BE2C (cell line): ENCODE results near the gene ANKRD11.

Experiments used
- DNase-seq: peaks from one replicate; pipeline ENCODE4 v3.0.0-alpha.2; 2020
- H3K27me3 ChIP-seq: fragments of 250-450 bp; sonication (Bioruptor Pico); 2 replicates; pipeline ENCODE4 v1.5.1; 2020; ENCODE audit warnings: mild to moderate bottlenecking
- H3K36me3 ChIP-seq: fragments of 250-450 bp; sonication (Bioruptor Pico); 2 replicates; pipeline ENCODE4 v1.5.1; 2020; ENCODE audit warnings: mild to moderate bottlenecking
- H3K4me1 ChIP-seq: fragments of 250-450 bp; sonication (Bioruptor Pico); 2 replicates; pipeline ENCODE4 v1.5.1; 2020
- H3K4me3 ChIP-seq: 2 replicates; pipeline ENCODE4 v1.5.1; 2011; ENCODE audit warnings: low read depth, low read length
- H3K9me3 ChIP-seq: fragments of 250-450 bp; sonication (Bioruptor Pico); 2 replicates; pipeline ENCODE4 v1.5.1; 2020
- TF ChIP-seq, protein P1 (sequence below): IDR thresholded peaks from 2 replicates; pipeline ENCODE4 v1.5.1; 2012; ENCODE audit warnings: mild to moderate bottlenecking, low read depth, low read length

Gene ANKRD11

DNA sequence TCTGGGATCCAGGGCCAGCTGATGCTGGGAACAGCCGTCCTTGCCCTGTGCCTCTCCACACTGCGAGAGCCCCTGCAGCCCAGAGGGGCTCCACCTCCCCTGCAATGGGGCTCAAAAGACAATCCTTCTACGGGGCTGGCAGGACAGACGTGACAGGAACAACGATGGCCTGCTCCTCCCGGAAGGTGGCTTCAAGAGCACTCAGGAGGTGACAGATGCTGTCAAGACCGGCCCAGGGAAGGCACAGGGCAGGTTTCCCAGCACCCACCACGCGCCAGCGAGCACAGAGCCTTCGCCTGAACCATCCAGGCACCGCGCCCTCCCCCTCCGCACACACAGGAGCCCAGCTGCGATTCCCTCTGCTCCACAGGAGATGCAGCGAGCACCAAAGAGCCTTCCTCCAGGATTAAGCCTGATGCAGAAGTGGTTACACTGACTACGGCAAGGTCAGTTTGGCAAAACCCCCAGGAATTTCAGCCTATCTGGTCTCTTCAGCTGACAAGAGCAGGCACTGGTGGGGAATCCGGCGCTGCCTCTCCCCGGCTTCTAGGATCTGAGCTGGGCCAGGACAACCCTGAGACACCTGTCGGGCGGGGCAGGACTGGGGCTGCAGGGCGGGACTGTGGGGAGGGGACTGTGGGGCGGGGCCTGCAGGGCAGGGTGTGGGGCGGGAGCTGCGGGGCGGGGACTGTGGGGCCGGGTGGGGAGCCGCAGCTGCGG, 169.4 kb downstream of the ANKRD11 start:
- TF ChIP-seq, protein P1, sequence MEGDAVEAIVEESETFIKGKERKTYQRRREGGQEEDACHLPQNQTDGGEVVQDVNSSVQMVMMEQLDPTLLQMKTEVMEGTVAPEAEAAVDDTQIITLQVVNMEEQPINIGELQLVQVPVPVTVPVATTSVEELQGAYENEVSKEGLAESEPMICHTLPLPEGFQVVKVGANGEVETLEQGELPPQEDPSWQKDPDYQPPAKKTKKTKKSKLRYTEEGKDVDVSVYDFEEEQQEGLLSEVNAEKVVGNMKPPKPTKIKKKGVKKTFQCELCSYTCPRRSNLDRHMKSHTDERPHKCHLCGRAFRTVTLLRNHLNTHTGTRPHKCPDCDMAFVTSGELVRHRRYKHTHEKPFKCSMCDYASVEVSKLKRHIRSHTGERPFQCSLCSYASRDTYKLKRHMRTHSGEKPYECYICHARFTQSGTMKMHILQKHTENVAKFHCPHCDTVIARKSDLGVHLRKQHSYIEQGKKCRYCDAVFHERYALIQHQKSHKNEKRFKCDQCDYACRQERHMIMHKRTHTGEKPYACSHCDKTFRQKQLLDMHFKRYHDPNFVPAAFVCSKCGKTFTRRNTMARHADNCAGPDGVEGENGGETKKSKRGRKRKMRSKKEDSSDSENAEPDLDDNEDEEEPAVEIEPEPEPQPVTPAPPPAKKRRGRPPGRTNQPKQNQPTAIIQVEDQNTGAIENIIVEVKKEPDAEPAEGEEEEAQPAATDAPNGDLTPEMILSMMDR: no peak; the same call in 1 of the 2 replicates
- no peaks in the 10 kb centered on the region for H3K27me3 ChIP-seq
- peak overlapping the region; percentile 41 for H3K4me3 ChIP-seq
- DNase-seq: peak; percentile 86
- H3K9me3 ChIP-seq: no peaks in the 10 kb centered on the region
- H3K36me3 ChIP-seq: peaks cover 23% of the 10 kb centered on the region
- peaks cover 41% of the 10 kb centered on the region for H3K4me1 ChIP-seq

DNA sequence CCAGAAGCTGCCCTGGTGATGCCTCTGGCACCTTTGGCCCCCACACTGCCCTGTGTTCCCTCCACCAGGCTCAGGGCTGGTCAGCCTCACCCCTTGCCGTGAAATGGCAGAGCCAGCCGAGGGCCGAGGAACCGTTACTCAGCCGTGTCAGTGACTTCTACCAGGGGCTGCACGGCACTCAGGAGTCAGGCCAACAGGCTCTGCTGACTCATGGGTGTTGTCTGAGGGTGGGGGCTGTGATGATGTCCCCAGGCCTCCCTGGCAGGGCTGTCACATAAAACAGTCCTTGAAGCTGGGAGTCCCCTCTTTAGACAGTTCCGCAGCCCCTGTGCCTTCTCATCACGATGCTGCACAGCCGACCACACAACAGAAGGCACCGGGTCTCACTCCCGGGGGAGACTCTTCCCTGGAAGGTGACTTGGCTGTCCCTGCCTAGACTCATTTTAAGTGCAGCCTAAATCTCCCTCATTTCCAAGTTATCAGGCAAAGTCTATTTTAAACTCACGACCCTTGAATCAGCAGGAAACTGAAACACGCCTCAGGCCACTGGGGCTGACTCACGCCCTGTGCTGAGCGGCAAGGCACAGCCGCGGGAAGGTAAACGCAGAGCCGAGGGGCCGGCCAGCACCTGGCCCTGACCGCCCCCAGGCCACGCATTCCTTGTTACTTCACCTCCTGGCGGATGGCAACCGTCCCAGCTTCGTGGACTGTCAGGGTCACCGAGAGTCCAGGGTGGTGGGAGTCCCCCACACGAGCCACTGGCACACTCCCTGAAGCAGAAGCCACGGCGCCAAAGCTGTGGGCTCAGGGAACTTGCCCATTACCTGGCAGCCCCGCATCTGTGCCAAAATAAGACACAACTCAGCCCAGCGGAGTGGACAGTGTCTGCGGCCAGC, 170.2 kb downstream of the ANKRD11 start:
- H3K4me3 ChIP-seq: peak overlapping the region; percentile 41
- peaks cover 45% of the 10 kb centered on the region for H3K4me1 ChIP-seq

GRCh38 chr16:89319631-89319885, 170.8 kb downstream of the ANKRD11 start:
- Histone ChIP-seq H3K4me1 (peaks cover 51% of the 10 kb centered on the region), H3K36me3 (peaks cover 28% of the 10 kb centered on the region), H3K27me3 (no peaks in the 10 kb centered on the region), H3K9me3 (no peaks in the 10 kb centered on the region), H3K4me3 (peak overlapping the region; percentile 41; the same call in 1 of the 2 replicates)
- TF ChIP-seq, protein P1: no peak
- DNase-seq: no peak

More for the DNA sequence above, 170.2 kb downstream of the ANKRD11 start:
- H3K36me3 ChIP-seq: peaks cover 28% of the 10 kb centered on the region
- TF ChIP-seq, protein P1: no peak
- no peaks in the 10 kb centered on the region for H3K27me3 ChIP-seq
- no peaks in the 10 kb centered on the region for H3K9me3 ChIP-seq
- DNase-seq: peak; percentile 75

GRCh38 chr16:89318871-89319630, 171.3 kb downstream of the ANKRD11 start:
- Histone ChIP-seq H3K36me3 (peaks cover 28% of the 10 kb centered on the region), H3K4me3 (no peak overlapping the region), H3K27me3 (no peaks in the 10 kb centered on the region), H3K4me1 (peaks cover 55% of the 10 kb centered on the region), H3K9me3 (no peaks in the 10 kb centered on the region)
- DNase-seq: no peak
- TF ChIP-seq, protein P1: no peak

DNA sequence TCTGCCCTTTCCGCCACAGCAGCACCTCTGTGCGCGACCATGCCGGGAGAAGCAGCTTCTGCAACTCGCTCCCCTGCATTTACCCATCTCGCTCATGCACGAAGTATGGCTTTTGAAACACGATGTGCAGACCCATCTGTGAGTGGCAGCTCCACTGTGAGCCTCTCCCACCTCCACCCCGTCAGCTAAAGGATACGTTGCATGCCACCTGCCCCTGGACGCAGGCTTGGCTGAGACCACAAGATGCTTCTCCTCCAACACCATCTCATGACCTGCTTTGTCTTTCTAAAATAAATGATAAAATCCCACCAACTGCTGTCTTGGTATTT, 172.0 kb downstream of the ANKRD11 start:
- H3K9me3 ChIP-seq: no peaks in the 10 kb centered on the region
- H3K27me3 ChIP-seq: no peaks in the 10 kb centered on the region
- H3K36me3 ChIP-seq: peaks cover 32% of the 10 kb centered on the region
- no peak overlapping the region for H3K4me3 ChIP-seq
- TF ChIP-seq, protein P1: no peak
- H3K4me1 ChIP-seq: peaks cover 55% of the 10 kb centered on the region
- no peak for DNase-seq
